ENCODE measurements around the gene WNK4. TPM values are rescaled to one million over a fixed set of nuclear protein-coding genes. Genes with fewer than 3 reads are reported as not detected.
A peak's percentile ranks its signal among the peaks of the same experiment; 100 is the strongest.

The WNK4 gene
- total and polyA plus RNA-seq, 10 of the 15 experiments (the other 5 are each of a cell fraction or from before 2014, with no cell fraction given), result 0.06 to 0.29 (median 0.13) TPM; not detected in 5

- TF ChIP-seq CUX1 (IDR thresholded peaks at IDR 0.05; ENCODE audit: insufficient replicate concordance, low read depth, low read length) (no peak), ATF2 (IDR thresholded peaks at IDR 0.05; ENCODE audit: low read length) (no peak), NR2F1 (conservative IDR thresholded peaks at IDR 0.05) (0 out of 2 replicates have a peak, but pooled peaks have one; percentile 11), MTA2 (IDR thresholded peaks at IDR 0.05; ENCODE audit: low read depth) (peak; percentile 38; the same call in 1 of the 2 replicates), YBX1 (IDR thresholded peaks at IDR 0.05) (no peak), FOS (IDR thresholded peaks at IDR 0.05; ENCODE audit: borderline replicate concordance, extremely low read depth, insufficient read length) (no peak), CHD4 (IDR thresholded peaks at IDR 0.05) (no peak), PKNOX1 (IDR thresholded peaks at IDR 0.05) (peak; percentile 71), SMARCA5 (IDR thresholded peaks at IDR 0.05) (peak; percentile 73; the same call in 1 of the 2 replicates), JUND (IDR thresholded peaks at IDR 0.05; ENCODE audit: low read depth, low read length) (no peak), DPF2 (IDR thresholded peaks at IDR 0.05) (no peak; the same call in 1 of the 2 replicates), BRCA1 (IDR thresholded peaks at IDR 0.05; ENCODE audit: low read depth, low read length) (no peak), POLR2A (IDR thresholded peaks at IDR 0.05; ENCODE audit: low read depth, low read length) (peak; percentile 97), KLF5 (IDR thresholded peaks at IDR 0.05; ENCODE audit: partially characterized antibody) (peak; percentile 76), IRF3 (IDR thresholded peaks at IDR 0.05) (peak; percentile 34; the same call in 1 of the 2 replicates), ZNF622 (IDR thresholded peaks at IDR 0.05) (no peak), CBX5 (IDR thresholded peaks at IDR 0.05; ENCODE audit: low read depth) (0 out of 2 replicates have a peak, but pooled peaks have one; percentile 74), ATF7 (IDR thresholded peaks at IDR 0.05; ENCODE audit: low read depth) (peak; percentile 67; the same call in 1 of the 2 replicates), BACH1 (IDR thresholded peaks at IDR 0.05; ENCODE audit: borderline replicate concordance) (no peak; the same call in 1 of the 2 replicates), SPI1 (IDR thresholded peaks at IDR 0.05; ENCODE audit: borderline replicate concordance, insufficient read depth, low read depth, low read length) (peak; percentile 5; the same call in 1 of the 2 replicates), HDAC2 (IDR thresholded peaks at IDR 0.05) (no peak), RBBP5 (conservative IDR thresholded peaks at IDR 0.05) (no peak), KDM1A (IDR thresholded peaks at IDR 0.05; ENCODE audit: borderline replicate concordance) (no peak), WRNIP1 (IDR thresholded peaks at IDR 0.05; ENCODE audit: borderline replicate concordance, low read depth, low read length) (peak; percentile 95; the same call in 1 of the 2 replicates)
Measured at GRCh38 chr17:42773290-42774035, 6.9 kb upstream of the WNK4 start, which contains the start of gene VPS25 (continued).

Data from GM12878 (cell line).